OCI-LY7 (cell line): Measurements from ENCODE around the gene FOXC2. TPM values are rescaled to one million over a fixed set of nuclear protein-coding genes. Genes with fewer than 3 reads are reported as not detected.

ENCODE experiments used
- BruUV-seq: library from RNA; stranded (reverse); fragments of 400-500 nt; replicated peaks from 2 replicates; lab custom pipeline; 2021; lab: Mats Ljungman, UMichigan
- CTCF ChIA-PET: fragments of 300-600 bp; sonication (Branson Sonifier 250); formaldehyde crosslinking; loops from one replicate; lab custom pipeline; 2022; ENCODE audit warnings: antibody characterized with exemption; ENCODE audit not compliant: unreplicated experiment; lab: Charles Lee
- POLR2A ChIA-PET: fragments of 300-600 bp; sonication (Branson Sonifier 250); formaldehyde crosslinking; loops from one replicate; lab custom pipeline; 2022; ENCODE audit warnings: antibody characterized with exemption; lab: Charles Lee
- DNase-seq: peaks from one replicate; pipeline ENCODE4 v3.0.0-alpha.2; 2015; ENCODE audit warnings: low spot score
- H2AFZ ChIP-seq: fragments of 200-600 bp; sonication (generic), shearing (Covaris generic); 2 replicates; pipeline ENCODE4 v1.6.1; 2014; ENCODE audit warnings: mild to moderate bottlenecking, antibody characterized with exemption, low read length, moderate library complexity
- H3K27ac ChIP-seq: fragments of 200-600 bp; sonication (generic); 2 replicates; pipeline ENCODE4 v1.5.1; 2014; ENCODE audit warnings: mixed run types, low read depth, mild to moderate bottlenecking, moderate library complexity, low read length, inconsistent platforms; ENCODE audit not compliant: poor library complexity, severe bottlenecking
- H3K36me3 ChIP-seq: fragments of 200-600 bp; sonication (generic); 2 replicates; pipeline ENCODE4 v1.6.1; 2014; ENCODE audit warnings: mild to moderate bottlenecking, antibody characterized with exemption, low read length, moderate library complexity, mixed read lengths; ENCODE audit not compliant: insufficient read depth
- H3K4me1 ChIP-seq: fragments of 200-600 bp; sonication (generic); 2 replicates; pipeline ENCODE4 v1.5.1; 2014; ENCODE audit warnings: mild to moderate bottlenecking, low read length; ENCODE audit not compliant: insufficient read depth, poor library complexity, severe bottlenecking
- H3K4me2 ChIP-seq: fragments of 200-600 bp; sonication (generic); 2 replicates; pipeline ENCODE4 v1.6.1; 2014; ENCODE audit warnings: mild to moderate bottlenecking, low read length
- H3K4me3 ChIP-seq: fragments of 200-600 bp; sonication (generic); 2 replicates; pipeline ENCODE4 v1.5.1; 2014; ENCODE audit warnings: mild to moderate bottlenecking, low read depth, low read length; ENCODE audit not compliant: poor library complexity, severe bottlenecking
- H3K79me2 ChIP-seq: fragments of 200-600 bp; sonication (generic); 2 replicates; pipeline ENCODE4 v1.6.1; 2016; ENCODE audit warnings: low read depth, mild to moderate bottlenecking, low read length, moderate library complexity, mixed read lengths; ENCODE audit not compliant: insufficient read depth
- H3K9me2 ChIP-seq: fragments of 200-600 bp; sonication (generic); 2 replicates; pipeline ENCODE4 v1.6.1; 2016; ENCODE audit warnings: mild to moderate bottlenecking, low read length, mixed read lengths; ENCODE audit not compliant: insufficient read depth
- H3K9me3 ChIP-seq: fragments of 200-600 bp; sonication (generic); 2 replicates; pipeline ENCODE4 v1.6.1; 2014; ENCODE audit warnings: mild to moderate bottlenecking, mixed run types, low read length, mixed read lengths
- H4K20me1 ChIP-seq: fragments of 200-600 bp; sonication (generic); 2 replicates; pipeline ENCODE4 v1.6.1; 2014; ENCODE audit warnings: mild to moderate bottlenecking, antibody characterized with exemption, low read length, moderate library complexity, mixed read lengths; ENCODE audit not compliant: insufficient read depth
- CTCF ChIP-seq: fragments of 200-600 bp; sonication (generic); conservative IDR thresholded peaks from 2 replicates; pipeline ENCODE4 v1.5.1; 2014; ENCODE audit warnings: mild to moderate bottlenecking, antibody characterized with exemption, low read length, moderate library complexity, mixed read lengths
- EZH2phosphoT487 ChIP-seq: fragments of 200-600 bp; sonication (generic); IDR thresholded peaks from 2 replicates; pipeline ENCODE4 v1.6.1; 2018; ENCODE audit warnings: low read depth, borderline replicate concordance, mild to moderate bottlenecking, mixed run types, antibody characterized with exemption, low read length, moderate library complexity, mixed read lengths
- intact Hi-C: fragments of 100-400 bp; cut with micrococcal nuclease; formaldehyde crosslinking; loops from one replicate; pipeline ENCODE4 v1.10.0; 2022; ENCODE audit not compliant: unreplicated experiment
- total RNA-seq, 2 experiments: library from RNA; depleted of rRNA in 1 of 2; stranded (reverse); fragments of >200 nt in 1 of 2; shearing (Covaris generic) in 1 of 2; gene quantifications; 2 replicates each; pipeline ENCODE4 v1.2.3, GENCODE V29; 2014 to 2022

The FOXC2 gene
- total RNA-seq, 2 experiments from 2014 or later, result not detected

GRCh38 chr16:86580063-86580790 lies 13.6 kb downstream of the FOXC2 start:
- ChIA-PET CTCF (no interaction called here), POLR2A (no interaction called here)
- intact Hi-C loops, result no loop called here
- no peaks in the 10 kb centered on the region for H3K79me2 ChIP-seq
- H3K27ac ChIP-seq, result no peak overlapping the region
- BruUV-seq, result no TSS peak
- TF ChIP-seq EZH2phosphoT487 (no peak), CTCF (no peak)
- DNase-seq, result no peak
- no peak overlapping the region for H3K4me3 ChIP-seq
- H3K4me2 ChIP-seq, result no peak overlapping the region
- no peaks in the 10 kb centered on the region for H3K36me3 ChIP-seq
- H4K20me1 ChIP-seq, result no peaks in the 10 kb centered on the region
- H3K9me3 ChIP-seq, result no peaks in the 10 kb centered on the region
- peaks cover 11% of the 10 kb centered on the region for H3K4me1 ChIP-seq
- H3K9me2 ChIP-seq, result no peaks in the 10 kb centered on the region
- H2AFZ ChIP-seq, result no peak overlapping the region

GRCh38 chr16:86580791-86581170 lies 14.2 kb downstream of the FOXC2 start:
- no peak overlapping the region for H3K27ac ChIP-seq
- ChIA-PET POLR2A (no interaction called here), CTCF (no interaction called here)
- intact Hi-C loops, result no loop called here
- TF ChIP-seq EZH2phosphoT487 (no peak), CTCF (no peak)
- no TSS peak for BruUV-seq
- H3K9me2 ChIP-seq, result no peaks in the 10 kb centered on the region
- no peaks in the 10 kb centered on the region for H3K9me3 ChIP-seq
- no peaks in the 10 kb centered on the region for H3K36me3 ChIP-seq
- DNase-seq, result no peak
- no peak overlapping the region for H3K4me3 ChIP-seq
- no peak overlapping the region for H3K4me2 ChIP-seq
- H2AFZ ChIP-seq, result no peak overlapping the region
- no peaks in the 10 kb centered on the region for H4K20me1 ChIP-seq
- H3K79me2 ChIP-seq, result no peaks in the 10 kb centered on the region
- H3K4me1 ChIP-seq, result peaks cover 11% of the 10 kb centered on the region

- no peak overlapping the region for H2AFZ ChIP-seq
- no TSS peak for BruUV-seq
- DNase-seq, result no peak
- H3K9me3 ChIP-seq, result no peaks in the 10 kb centered on the region
- ChIA-PET POLR2A (no interaction called here), CTCF (no interaction called here)
- no peaks in the 10 kb centered on the region for H3K79me2 ChIP-seq
- H3K36me3 ChIP-seq, result no peaks in the 10 kb centered on the region
- no peak for TF ChIP-seq EZH2phosphoT487
- H3K4me3 ChIP-seq, result no peak overlapping the region
- H3K4me1 ChIP-seq, result peaks cover 8% of the 10 kb centered on the region
- no peaks in the 10 kb centered on the region for H4K20me1 ChIP-seq
- no peaks in the 10 kb centered on the region for H3K9me2 ChIP-seq
- H3K27ac ChIP-seq, result no peak overlapping the region
- intact Hi-C loops, result no loop called here
- no peak overlapping the region for H3K4me2 ChIP-seq
These were observed 14.8 kb downstream of the FOXC2 start for GRCh38 chr16:86581458-86581857.
